Activated T-helper 2 cell treated with anti-CD3 and anti-CD28 coated beads, Interferon-gamma antibody, Interleukin-2, Interleukin-4, amounts not matched to agents 10 μg/mL and 5 μg/mL and 100 μg/mL, durations not matched to agents 14 hours and 24 hours and 36 hours (primary cell): ENCODE results near the gene ANK2. TPM values are rescaled to one million over a fixed set of nuclear protein-coding genes. Genes with fewer than 3 reads are reported as not detected.
"Not testable (repeated sequence)": the region's sequence is repeated elsewhere in the genome, so short reads cannot be mapped to it uniquely, and the experiment has no call there.

Experiments
- DNase-seq: peaks from one replicate; pipeline ENCODE4 v3.0.0; 2021; ENCODE audit warnings: low spot score
- H3K27ac Mint-ChIP-seq: one replicate; pipeline ENCODE4 v1.8.0; 2021; ENCODE audit warnings: mixed read lengths
- H3K27me3 Mint-ChIP-seq: one replicate; pipeline ENCODE4 v1.8.0; 2021; ENCODE audit warnings: low read depth, mixed read lengths
- H3K36me3 Mint-ChIP-seq: one replicate; pipeline ENCODE4 v1.8.0; 2021; ENCODE audit warnings: low read depth, mixed read lengths
- H3K4me1 Mint-ChIP-seq: one replicate; pipeline ENCODE4 v1.8.0; 2021; ENCODE audit warnings: low read depth, mixed read lengths
- H3K4me3 Mint-ChIP-seq: one replicate; pipeline ENCODE4 v1.8.0; 2021; ENCODE audit warnings: low read depth, mild to moderate bottlenecking, moderate library complexity, mixed read lengths
- H3K9me3 Mint-ChIP-seq: one replicate; pipeline ENCODE4 v1.8.0; 2021; ENCODE audit warnings: mixed read lengths
- intact Hi-C: fragments of 100-400 bp; cut with micrococcal nuclease; formaldehyde crosslinking; loops from one replicate; pipeline ENCODE4 v1.15.1; 2023
- total RNA-seq: library from RNA; stranded (reverse); gene quantifications from 2 replicates; pipeline ENCODE4 v1.2.3, GENCODE V29; 2022

ANK2 gene
- total RNA-seq, 1 donor from 2014 or later, result 2.9 TPM

- Mint-ChIP-seq H3K27me3 (peaks cover 3% of the 10 kb centered on the region), H3K36me3 (no peaks in the 10 kb centered on the region), H3K27ac (no peak overlapping the region), H3K4me1 (no peaks in the 10 kb centered on the region), H3K4me3 (no peak overlapping the region), H3K9me3 (no peaks in the 10 kb centered on the region)
- DNase-seq, result no peak
- intact Hi-C loops, result no loop called here
Observed at GRCh38 chr4:113173126-113173792, 123.8 kb downstream of the ANK2 start.

- intact Hi-C loops, result no loop called here
- H3K9me3 Mint-ChIP-seq, result no peaks in the 10 kb centered on the region
- no peaks in the 10 kb centered on the region for H3K36me3 Mint-ChIP-seq
- H3K27ac Mint-ChIP-seq, result no peak overlapping the region
- H3K27me3 Mint-ChIP-seq, result peaks cover 3% of the 10 kb centered on the region
- H3K4me1 Mint-ChIP-seq, result no peaks in the 10 kb centered on the region
- no peak overlapping the region for H3K4me3 Mint-ChIP-seq
- no peak for DNase-seq
Observed at GRCh38 chr4:113173793-113174264, 124.4 kb downstream of the ANK2 start.

- DNase-seq, result no peak
- no peaks in the 10 kb centered on the region for H3K36me3 Mint-ChIP-seq
- H3K27me3 Mint-ChIP-seq, result no peaks in the 10 kb centered on the region
- intact Hi-C loops, result no loop called here
- H3K4me3 Mint-ChIP-seq, result no peak overlapping the region
- no peaks in the 10 kb centered on the region for H3K9me3 Mint-ChIP-seq
- H3K4me1 Mint-ChIP-seq, result no peaks in the 10 kb centered on the region
- H3K27ac Mint-ChIP-seq, result no peak overlapping the region
Observed at GRCh38 chr4:113179091-113179490, 129.6 kb downstream of the ANK2 start.

- Mint-ChIP-seq H3K27me3 (no peaks in the 10 kb centered on the region), H3K27ac (no peak overlapping the region), H3K9me3 (no peaks in the 10 kb centered on the region), H3K4me1 (no peaks in the 10 kb centered on the region), H3K36me3 (no peaks in the 10 kb centered on the region), H3K4me3 (no peak overlapping the region)
- DNase-seq, result no peak
- intact Hi-C loops, result no loop called here
Observed at GRCh38 chr4:113179996-113180395, 130.5 kb downstream of the ANK2 start.

GRCh38 chr4:113181289-113182007 is 132.0 kb downstream of the ANK2 start:
- H3K9me3 Mint-ChIP-seq, result no peaks in the 10 kb centered on the region

GRCh38 chr4:113183032-113183605 is 133.7 kb downstream of the ANK2 start:
- Mint-ChIP-seq H3K4me1 (no peaks in the 10 kb centered on the region), H3K36me3 (no peaks in the 10 kb centered on the region), H3K4me3 (no peak overlapping the region), H3K27me3 (no peaks in the 10 kb centered on the region), H3K9me3 (no peaks in the 10 kb centered on the region), H3K27ac (no peak overlapping the region)
- DNase-seq, result no peak
- intact Hi-C loops, result no loop called here

More at GRCh38 chr4:113181289-113182007, 132.0 kb downstream of the ANK2 start:
- Mint-ChIP-seq H3K4me3 (no peak overlapping the region), H3K27me3 (no peaks in the 10 kb centered on the region), H3K36me3 (no peaks in the 10 kb centered on the region), H3K4me1 (no peaks in the 10 kb centered on the region), H3K27ac (no peak overlapping the region)
- intact Hi-C loops, result no loop called here
- no peak for DNase-seq

GRCh38 chr4:113186220-113186619 is 136.8 kb downstream of the ANK2 start:
- H3K4me1 Mint-ChIP-seq, H3K4me3 Mint-ChIP-seq, H3K36me3 Mint-ChIP-seq, DNase-seq, H3K27ac Mint-ChIP-seq, intact Hi-C loops, H3K9me3 Mint-ChIP-seq, H3K27me3 Mint-ChIP-seq: not testable (repeated sequence)

- intact Hi-C loops, result no loop called here
- H3K36me3 Mint-ChIP-seq, result no peaks in the 10 kb centered on the region
- H3K9me3 Mint-ChIP-seq, result no peaks in the 10 kb centered on the region
- no peak overlapping the region for H3K27ac Mint-ChIP-seq
- no peaks in the 10 kb centered on the region for H3K4me1 Mint-ChIP-seq
- H3K27me3 Mint-ChIP-seq, result no peaks in the 10 kb centered on the region
- no peak for DNase-seq
- no peak overlapping the region for H3K4me3 Mint-ChIP-seq
Observed at GRCh38 chr4:113186913-113187312, 137.5 kb downstream of the ANK2 start.

GRCh38 chr4:113187358-113187757 is 137.9 kb downstream of the ANK2 start:
- Mint-ChIP-seq H3K27me3 (no peaks in the 10 kb centered on the region), H3K4me3 (no peak overlapping the region), H3K27ac (no peak overlapping the region), H3K9me3 (no peaks in the 10 kb centered on the region), H3K4me1 (no peaks in the 10 kb centered on the region), H3K36me3 (no peaks in the 10 kb centered on the region)
- intact Hi-C loops, result no loop called here
- no peak for DNase-seq

GRCh38 chr4:113189546-113189945 is 140.1 kb downstream of the ANK2 start:
- no peak overlapping the region for H3K4me3 Mint-ChIP-seq
- H3K4me1 Mint-ChIP-seq, result no peaks in the 10 kb centered on the region
- no peaks in the 10 kb centered on the region for H3K9me3 Mint-ChIP-seq
- no peak overlapping the region for H3K27ac Mint-ChIP-seq
- no peaks in the 10 kb centered on the region for H3K36me3 Mint-ChIP-seq
- H3K27me3 Mint-ChIP-seq, result peaks cover 2% of the 10 kb centered on the region
- intact Hi-C loops, result no loop called here
- no peak for DNase-seq

GRCh38 chr4:113209153-113209552 is 159.7 kb downstream of the ANK2 start:
- Mint-ChIP-seq H3K36me3 (no peaks in the 10 kb centered on the region), H3K4me3 (no peak overlapping the region)

GRCh38 chr4:113209652-113210320 is 160.3 kb downstream of the ANK2 start:
- no peak overlapping the region for H3K4me3 Mint-ChIP-seq
- no peak for DNase-seq
- no peaks in the 10 kb centered on the region for H3K4me1 Mint-ChIP-seq
- H3K9me3 Mint-ChIP-seq, result no peaks in the 10 kb centered on the region
- intact Hi-C loops, result no loop called here
- H3K27ac Mint-ChIP-seq, result no peak overlapping the region
- H3K36me3 Mint-ChIP-seq, result no peaks in the 10 kb centered on the region
- no peaks in the 10 kb centered on the region for H3K27me3 Mint-ChIP-seq

More at GRCh38 chr4:113209153-113209552, 159.7 kb downstream of the ANK2 start:
- DNase-seq, result no peak
- intact Hi-C loops, result no loop called here
- no peak overlapping the region for H3K27ac Mint-ChIP-seq
- no peaks in the 10 kb centered on the region for H3K9me3 Mint-ChIP-seq
- H3K4me1 Mint-ChIP-seq, result no peaks in the 10 kb centered on the region
- no peaks in the 10 kb centered on the region for H3K27me3 Mint-ChIP-seq

GRCh38 chr4:113212613-113213012 is 163.2 kb downstream of the ANK2 start:
- no peak overlapping the region for H3K4me3 Mint-ChIP-seq
- H3K36me3 Mint-ChIP-seq, result no peaks in the 10 kb centered on the region
- no peaks in the 10 kb centered on the region for H3K9me3 Mint-ChIP-seq

More at GRCh38 chr4:113212613-113213012, 163.2 kb downstream of the ANK2 start:
- DNase-seq, result no peak
- no peaks in the 10 kb centered on the region for H3K4me1 Mint-ChIP-seq
- no peaks in the 10 kb centered on the region for H3K27me3 Mint-ChIP-seq
- intact Hi-C loops, result no loop called here
- H3K27ac Mint-ChIP-seq, result no peak overlapping the region
